OCI-LY7 (cell line): ENCODE results near the gene CLEC3B. TPM values are rescaled to one million over a fixed set of nuclear protein-coding genes. Genes with fewer than 3 reads are reported as not detected.

Experiments
- BruUV-seq: library from RNA; stranded (reverse); fragments of 400-500 nt; replicated peaks from 2 replicates; lab custom pipeline; 2021; lab: Mats Ljungman, UMichigan
- CTCF ChIA-PET: fragments of 300-600 bp; sonication (Branson Sonifier 250); formaldehyde crosslinking; loops from one replicate; lab custom pipeline; 2022; ENCODE audit warnings: antibody characterized with exemption; ENCODE audit not compliant: unreplicated experiment; lab: Charles Lee
- POLR2A ChIA-PET: fragments of 300-600 bp; sonication (Branson Sonifier 250); formaldehyde crosslinking; loops from one replicate; lab custom pipeline; 2022; ENCODE audit warnings: antibody characterized with exemption; lab: Charles Lee
- DNase-seq: peaks from one replicate; pipeline ENCODE4 v3.0.0-alpha.2; 2015; ENCODE audit warnings: low spot score
- H2AFZ ChIP-seq: fragments of 200-600 bp; sonication (generic), shearing (Covaris generic); 2 replicates; pipeline ENCODE4 v1.6.1; 2014; ENCODE audit warnings: mild to moderate bottlenecking, antibody characterized with exemption, low read length, moderate library complexity
- H3K27ac ChIP-seq: fragments of 200-600 bp; sonication (generic); 2 replicates; pipeline ENCODE4 v1.5.1; 2014; ENCODE audit warnings: mixed run types, low read depth, mild to moderate bottlenecking, moderate library complexity, low read length, inconsistent platforms; ENCODE audit not compliant: poor library complexity, severe bottlenecking
- H3K36me3 ChIP-seq: fragments of 200-600 bp; sonication (generic); 2 replicates; pipeline ENCODE4 v1.6.1; 2014; ENCODE audit warnings: mild to moderate bottlenecking, antibody characterized with exemption, low read length, moderate library complexity, mixed read lengths; ENCODE audit not compliant: insufficient read depth
- H3K4me1 ChIP-seq: fragments of 200-600 bp; sonication (generic); 2 replicates; pipeline ENCODE4 v1.5.1; 2014; ENCODE audit warnings: mild to moderate bottlenecking, low read length; ENCODE audit not compliant: insufficient read depth, poor library complexity, severe bottlenecking
- H3K4me2 ChIP-seq: fragments of 200-600 bp; sonication (generic); 2 replicates; pipeline ENCODE4 v1.6.1; 2014; ENCODE audit warnings: mild to moderate bottlenecking, low read length
- H3K4me3 ChIP-seq: fragments of 200-600 bp; sonication (generic); 2 replicates; pipeline ENCODE4 v1.5.1; 2014; ENCODE audit warnings: mild to moderate bottlenecking, low read depth, low read length; ENCODE audit not compliant: poor library complexity, severe bottlenecking
- H3K79me2 ChIP-seq: fragments of 200-600 bp; sonication (generic); 2 replicates; pipeline ENCODE4 v1.6.1; 2016; ENCODE audit warnings: low read depth, mild to moderate bottlenecking, low read length, moderate library complexity, mixed read lengths; ENCODE audit not compliant: insufficient read depth
- H3K9me2 ChIP-seq: fragments of 200-600 bp; sonication (generic); 2 replicates; pipeline ENCODE4 v1.6.1; 2016; ENCODE audit warnings: mild to moderate bottlenecking, low read length, mixed read lengths; ENCODE audit not compliant: insufficient read depth
- H3K9me3 ChIP-seq: fragments of 200-600 bp; sonication (generic); 2 replicates; pipeline ENCODE4 v1.6.1; 2014; ENCODE audit warnings: mild to moderate bottlenecking, mixed run types, low read length, mixed read lengths
- H4K20me1 ChIP-seq: fragments of 200-600 bp; sonication (generic); 2 replicates; pipeline ENCODE4 v1.6.1; 2014; ENCODE audit warnings: mild to moderate bottlenecking, antibody characterized with exemption, low read length, moderate library complexity, mixed read lengths; ENCODE audit not compliant: insufficient read depth
- CTCF ChIP-seq: fragments of 200-600 bp; sonication (generic); conservative IDR thresholded peaks from 2 replicates; pipeline ENCODE4 v1.5.1; 2014; ENCODE audit warnings: mild to moderate bottlenecking, antibody characterized with exemption, low read length, moderate library complexity, mixed read lengths
- EZH2phosphoT487 ChIP-seq: fragments of 200-600 bp; sonication (generic); IDR thresholded peaks from 2 replicates; pipeline ENCODE4 v1.6.1; 2018; ENCODE audit warnings: low read depth, borderline replicate concordance, mild to moderate bottlenecking, mixed run types, antibody characterized with exemption, low read length, moderate library complexity, mixed read lengths
- intact Hi-C: fragments of 100-400 bp; cut with micrococcal nuclease; formaldehyde crosslinking; loops from one replicate; pipeline ENCODE4 v1.10.0; 2022; ENCODE audit not compliant: unreplicated experiment
- total RNA-seq, 2 experiments: library from RNA; depleted of rRNA in 1 of 2; stranded (reverse); fragments of >200 nt in 1 of 2; shearing (Covaris generic) in 1 of 2; gene quantifications; 2 replicates each; pipeline ENCODE4 v1.2.3, GENCODE V29; 2014 to 2022

Gene CLEC3B
- total RNA-seq, 2 experiments from 2014 or later: 1.3 TPM; not detected in 1

DNA sequence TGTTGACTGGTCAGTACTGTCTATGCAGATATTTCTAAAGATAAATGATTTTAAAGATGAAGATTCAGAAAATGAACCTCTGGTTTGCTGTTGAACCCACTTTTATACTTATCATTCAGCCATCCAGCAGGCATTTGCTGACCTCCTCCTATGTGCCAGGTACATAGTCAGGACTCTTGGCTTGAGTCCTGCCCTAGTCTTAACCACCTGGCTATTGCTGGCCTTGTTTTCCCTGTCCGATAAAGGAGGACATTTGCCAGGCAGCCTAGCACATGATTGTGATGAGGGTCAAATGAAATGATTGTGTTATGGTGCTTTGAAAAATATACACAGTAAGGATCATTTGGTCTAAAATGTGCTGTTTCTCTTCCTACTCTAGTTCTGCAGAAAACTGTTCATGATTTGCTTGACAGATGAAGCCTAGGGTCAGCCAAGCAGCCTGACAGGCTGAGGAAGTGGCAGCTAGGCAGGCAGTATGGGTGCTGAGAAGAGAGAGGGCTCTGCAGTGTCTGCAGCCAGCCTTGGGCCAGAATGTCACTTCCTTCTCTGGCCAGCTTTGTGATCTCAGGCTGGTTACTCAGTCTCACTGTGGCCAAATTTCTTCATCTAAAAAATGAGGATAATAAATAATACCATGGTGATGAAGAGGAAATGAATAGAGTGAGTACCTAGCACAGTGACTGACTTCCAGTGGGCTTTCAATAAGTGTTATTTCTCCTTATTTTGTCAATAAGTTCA, 36.3 kb upstream of the CLEC3B start:
- POLR2A ChIA-PET: interaction anchor here (0.5 to 1.0 kb wide), 3 partner anchors 11 to 81 kb away, joined by 3 to 5 read pairs (median 3); no protein-coding TSS in a partner anchor
- intact Hi-C loops: no loop called here

GRCh38 chr3:44991326-44991725, 34.8 kb upstream of the CLEC3B start:
- H2AFZ ChIP-seq: no peak overlapping the region
- H3K4me3 ChIP-seq: no peak overlapping the region
- H3K36me3 ChIP-seq: peaks cover 90% of the 10 kb centered on the region
- no peak overlapping the region for H3K4me2 ChIP-seq
- peaks cover 24% of the 10 kb centered on the region; the same call in 1 of the 2 replicates for H3K79me2 ChIP-seq
- no peak for DNase-seq
- ChIA-PET CTCF (no interaction called here), POLR2A (no interaction called here)
- H3K27ac ChIP-seq: no peak overlapping the region
- H4K20me1 ChIP-seq: peaks cover 12% of the 10 kb centered on the region
- no peaks in the 10 kb centered on the region for H3K9me3 ChIP-seq
- BruUV-seq: no TSS peak
- H3K9me2 ChIP-seq: no peaks in the 10 kb centered on the region
- no peaks in the 10 kb centered on the region for H3K4me1 ChIP-seq
- intact Hi-C loops: no loop called here
- TF ChIP-seq CTCF (no peak), EZH2phosphoT487 (no peak)

More for the DNA sequence above, 36.3 kb upstream of the CLEC3B start:
- no peak overlapping the region for H3K4me3 ChIP-seq
- H2AFZ ChIP-seq: no peak overlapping the region
- CTCF ChIA-PET: no interaction called here
- H4K20me1 ChIP-seq: peaks cover 12% of the 10 kb centered on the region
- TF ChIP-seq CTCF: no peak
- no peak for TF ChIP-seq EZH2phosphoT487
- H3K9me2 ChIP-seq: no peaks in the 10 kb centered on the region
- H3K79me2 ChIP-seq: peaks cover 26% of the 10 kb centered on the region
- BruUV-seq: no TSS peak
- DNase-seq: no peak
- no peaks in the 10 kb centered on the region for H3K9me3 ChIP-seq
- H3K4me2 ChIP-seq: no peak overlapping the region
- H3K36me3 ChIP-seq: peaks cover 86% of the 10 kb centered on the region
- H3K4me1 ChIP-seq: no peaks in the 10 kb centered on the region
- H3K27ac ChIP-seq: no peak overlapping the region
